Left lung (tissue), 10 donors: ENCODE results near the gene PRRX2. TPM values are rescaled to one million over a fixed set of nuclear protein-coding genes. Genes with fewer than 3 reads are reported as not detected.

Source experiments
- ATAC-seq: fragments of 200-7000 bp; cut with Tn5 transposase; one replicate; pipeline ENCODE4 v1.9.1; 2020; ENCODE audit warnings: moderate library complexity
- DNase-seq, 4 donors: peaks; one replicate each; pipeline ENCODE4 v3.0.0-alpha.2; 2013 to 2020
- H3K27ac ChIP-seq, 2 donors: fragments of 200-600 bp; sonication (generic) in 1 of 2; one replicate each; pipeline versions ENCODE4 v1.5.0 to v1.8.0; 2020 to 2021
- H3K27me3 ChIP-seq, 2 donors: fragments of 200-600 bp; sonication (generic) in 1 of 2; one replicate each; pipeline versions ENCODE4 v1.5.0 to v1.8.0; 2020 to 2021
- H3K36me3 ChIP-seq, 2 donors: fragments of 200-600 bp; sonication (generic) in 1 of 2; one replicate each; pipeline versions ENCODE4 v1.5.0 to v1.8.0; 2020 to 2021
- H3K4me1 ChIP-seq, 2 donors: fragments of 200-600 bp; one replicate each; pipeline ENCODE4 v1.8.0; 2021
- H3K4me3 ChIP-seq, 2 donors: fragments of 200-600 bp; sonication (generic) in 1 of 2; one replicate each; pipeline versions ENCODE4 v1.5.0 to v1.8.0; 2020 to 2021; ENCODE audit warnings: mild to moderate bottlenecking in 1 of 2
- H3K9me3 ChIP-seq, 2 donors: fragments of 200-600 bp; sonication (generic) in 1 of 2; one replicate each; pipeline versions ENCODE4 v1.5.0 to v1.8.0; 2020 to 2021
- CTCF ChIP-seq, 2 donors: fragments of 200-600 bp; sonication (generic) in 1 of 2; IDR thresholded peaks; one replicate each; pipeline versions ENCODE4 v1.5.0 to v1.8.0; 2021; ENCODE audit warnings: antibody characterized with exemption in 2 of 2
- intact Hi-C, 2 donors: fragments of 100-400 bp; cut with DNase I; formaldehyde crosslinking; loops; one replicate each; pipeline versions ENCODE4 v1.11.2 to v1.14.2; 2022
- polyA plus RNA-seq, 6 donors: library from polyadenylated mRNA; unstranded; fragments of 120-200 nt; gene quantifications; one replicate each; pipeline ENCODE4 v1.2.1, GENCODE V29; 2013; ENCODE audit not compliant: insufficient read length in 6 of 6
- total RNA-seq, 2 donors: library from RNA; stranded (reverse); fragmentation: NEBNext Ultra II Directional; extraction: Animal tissue kit (Norgen Biotek cat#: 25700); gene quantifications; one replicate each; pipeline ENCODE4 v1.2.1, GENCODE V29; 2021
- donor health status: DM: no; HTN: yes; CAD: no.
- donor health status: DM: no; HTN: no; CAD: no.

The PRRX2 gene
- total and polyA plus RNA-seq, 8 donors: 0.56 to 5.6 (median 1.0) TPM

DNA sequence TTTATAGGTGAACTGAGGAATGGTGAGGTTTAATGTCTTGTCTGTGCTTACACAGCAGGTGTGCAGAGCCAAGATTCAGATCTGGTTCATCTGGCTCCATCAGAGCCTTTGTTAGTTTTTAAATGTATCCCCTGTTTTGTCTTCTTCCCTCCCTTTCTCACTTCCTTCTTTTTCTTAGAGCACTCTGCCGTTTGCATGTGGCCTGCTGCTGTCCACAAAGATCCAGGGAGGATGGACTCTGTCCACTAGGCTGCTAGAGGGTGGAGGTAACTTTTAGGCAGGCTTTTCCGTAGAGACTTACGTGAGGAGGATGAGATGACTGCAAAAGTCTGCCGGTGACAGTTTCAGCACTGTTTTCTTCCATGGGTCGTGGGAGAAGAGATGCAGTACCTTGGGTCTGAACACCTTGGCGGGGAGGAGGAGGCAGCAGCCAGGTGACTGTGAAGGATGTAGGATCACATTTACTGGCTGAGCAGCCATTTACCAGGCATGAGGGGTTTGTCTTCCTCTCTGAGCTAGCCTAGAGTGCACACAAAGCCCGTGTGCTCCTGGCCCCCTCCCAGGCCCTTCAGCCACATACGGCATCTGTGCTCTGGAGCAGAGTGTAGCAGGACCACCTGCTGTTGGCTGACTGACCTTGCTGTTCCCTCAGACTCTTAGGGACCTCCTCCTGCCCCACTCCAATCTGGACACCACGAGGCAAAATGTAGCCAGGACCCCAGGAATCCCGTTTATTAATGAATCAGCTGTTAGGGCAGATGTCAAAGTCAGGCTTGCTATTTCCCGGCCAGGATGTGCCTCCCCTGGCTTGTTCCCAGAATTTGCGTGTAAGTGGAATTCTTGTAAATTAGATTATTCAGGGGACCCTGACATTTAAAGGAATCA lies 37.6 kb upstream of the PRRX2 start:
- Histone ChIP-seq H3K4me3 (peak overlapping the region; percentile 54 to 89), H3K4me1 (peaks cover 22 to 76% of the 10 kb centered on the region in 2 donors), H3K27ac (peak overlapping the region in 1 of 2 donors; percentile 92), H3K36me3 (peaks cover 0 to 19% of the 10 kb centered on the region in 2 donors), H3K9me3 (no peaks in the 10 kb centered on the region), H3K27me3 (no peaks in the 10 kb centered on the region)
- DNase-seq: no peak
- intact Hi-C loops: no loop called here
- ATAC-seq: no peak
- no peak for TF ChIP-seq CTCF (IDR thresholded peaks at IDR 0.05)

GRCh38 chr9:129628709-129629108 lies 36.7 kb upstream of the PRRX2 start:
- peaks cover 22 to 71% of the 10 kb centered on the region in 2 donors for H3K4me1 ChIP-seq

GRCh38 chr9:129629251-129629820 lies 36.1 kb upstream of the PRRX2 start:
- Histone ChIP-seq H3K4me3 (no peak overlapping the region), H3K4me1 (peaks cover 22 to 65% of the 10 kb centered on the region in 2 donors), H3K9me3 (no peaks in the 10 kb centered on the region), H3K36me3 (peaks cover 0 to 35% of the 10 kb centered on the region in 2 donors), H3K27me3 (no peaks in the 10 kb centered on the region), H3K27ac (no peak overlapping the region)
- no peak for ATAC-seq
- no peak for DNase-seq
- TF ChIP-seq CTCF (IDR thresholded peaks at IDR 0.05): no peak
- intact Hi-C loops: no loop called here

More at GRCh38 chr9:129628709-129629108, 36.7 kb upstream of the PRRX2 start:
- Histone ChIP-seq H3K4me3 (no peak overlapping the region), H3K27ac (no peak overlapping the region), H3K36me3 (peaks cover 0 to 28% of the 10 kb centered on the region in 2 donors), H3K27me3 (no peaks in the 10 kb centered on the region), H3K9me3 (no peaks in the 10 kb centered on the region)
- no peak for DNase-seq
- ATAC-seq: no peak
- intact Hi-C loops: no loop called here
- TF ChIP-seq CTCF (IDR thresholded peaks at IDR 0.05): no peak

- Histone ChIP-seq H3K27me3 (no peaks in the 10 kb centered on the region), H3K9me3 (no peaks in the 10 kb centered on the region), H3K4me1 (peaks cover 14 to 48% of the 10 kb centered on the region in 2 donors), H3K27ac (no peak overlapping the region), H3K36me3 (peaks cover 0 to 53% of the 10 kb centered on the region in 2 donors), H3K4me3 (no peak overlapping the region)
- ATAC-seq (no peak), DNase-seq (peak in 1 of 4 donors; percentile 47)
- intact Hi-C loops: loop anchor here in 1 of 2 donors (10.0 kb wide), 1 partner anchor 164 kb away; no protein-coding TSS in a partner anchor
- no peak for TF ChIP-seq CTCF (IDR thresholded peaks at IDR 0.05)
Observed at GRCh38 chr9:129630967-129631673, 34.3 kb upstream of the PRRX2 start.
